DMS153 treated with DMSO at 0.1 percent for 48 hours (cell line): ENCODE results near the gene RAB31.

Experiments
- DNase-seq: peaks from one replicate; lab custom pipeline; 2025; ENCODE audit not compliant: unreplicated experiment; lab: John Stamatoyannopoulos, UW

Gene RAB31

GRCh38 chr18:9736286-9736835 is 28.3 kb downstream of the RAB31 start:
- DNase-seq = no peak

GRCh38 chr18:9737006-9737405 is 28.9 kb downstream of the RAB31 start:
- DNase-seq = no peak

GRCh38 chr18:9737472-9738121 is 29.5 kb downstream of the RAB31 start:
- peak; percentile 14 for DNase-seq

- DNase-seq = no peak
Observed at GRCh38 chr18:9738266-9738969, 30.3 kb downstream of the RAB31 start.

- no peak for DNase-seq
Observed at GRCh38 chr18:9739516-9739915, 31.4 kb downstream of the RAB31 start.

- DNase-seq = no peak
Observed at GRCh38 chr18:9740071-9740470, 32.0 kb downstream of the RAB31 start.

- no peak for DNase-seq
Observed at GRCh38 chr18:9741406-9741792, 33.3 kb downstream of the RAB31 start.

- no peak for DNase-seq
Observed at GRCh38 chr18:9741793-9742523, 33.9 kb downstream of the RAB31 start.

GRCh38 chr18:9742524-9743131 is 34.5 kb downstream of the RAB31 start:
- no peak for DNase-seq

GRCh38 chr18:9743200-9744016 is 35.3 kb downstream of the RAB31 start:
- DNase-seq = no peak

- DNase-seq = no peak
Observed at GRCh38 chr18:9746958-9747357, 38.9 kb downstream of the RAB31 start.

- no peak for DNase-seq
Observed at GRCh38 chr18:9749611-9750010, 41.5 kb downstream of the RAB31 start.

- no peak for DNase-seq
Observed at GRCh38 chr18:9750112-9750511, 42.0 kb downstream of the RAB31 start.

GRCh38 chr18:9750606-9751304 is 42.7 kb downstream of the RAB31 start:
- DNase-seq = no peak

GRCh38 chr18:9751371-9752031 is 43.4 kb downstream of the RAB31 start:
- no peak for DNase-seq

GRCh38 chr18:9753846-9754245 is 45.7 kb downstream of the RAB31 start:
- no peak for DNase-seq

GRCh38 chr18:9755110-9755509 is 47.0 kb downstream of the RAB31 start:
- no peak for DNase-seq

GRCh38 chr18:9755615-9756014 is 47.5 kb downstream of the RAB31 start:
- DNase-seq = no peak

- DNase-seq = no peak
Observed at GRCh38 chr18:9756271-9756932, 48.3 kb downstream of the RAB31 start.
